ENCODE data around the gene TGFBI. TPM values are rescaled to one million over a fixed set of nuclear protein-coding genes. Genes with fewer than 3 reads are reported as not detected.

Gene TGFBI
- total and polyA plus RNA-seq, 5 donors from 2014 or later, result 1.5 to 3.7 (median 2.3) TPM

GRCh38 chr5:136076881-136077445, 48.2 kb downstream of the TGFBI start:
- DNase-seq, result no peak

GRCh38 chr5:136079195-136079985, 50.6 kb downstream of the TGFBI start:
- peak overlapping the region in 1 of 3 donors; percentile 9 for H3K27ac Mint-ChIP-seq
- no peak for DNase-seq

More at GRCh38 chr5:136076881-136077445, 48.2 kb downstream of the TGFBI start:
- Mint-ChIP-seq H3K4me1 (peaks cover 0 to 11% (median 3%) of the 10 kb centered on the region in 4 donors), H3K36me3 (no peaks in the 10 kb centered on the region), H3K27ac (no peak overlapping the region), H3K27me3 (peaks cover 43% of the 10 kb centered on the region), H3K4me3 (no peak overlapping the region), H3K9me3 (peaks cover 0 to 2% (median 0%) of the 10 kb centered on the region in 7 donors)
- Histone ChIP-seq H3K27me3 (ENCODE audit: control insufficient read depth, insufficient read depth, low read length) (peaks cover 21% of the 10 kb centered on the region), H3K9me3 (ENCODE audit: control insufficient read depth in 2 of 2, low read length in 2 of 2) (no peaks in the 10 kb centered on the region), H3K4me3 (ENCODE audit: low read depth, low read length) (no peak overlapping the region), H3K4me1 (ENCODE audit: control insufficient read depth, insufficient read depth, low read length, poor library complexity, severe bottlenecking) (peaks cover 8% of the 10 kb centered on the region), H3K27ac (ENCODE audit: insufficient read depth, low read length, poor library complexity, severe bottlenecking) (no peak overlapping the region), H3K36me3 (ENCODE audit: control insufficient read depth, insufficient read depth, low read length) (no peaks in the 10 kb centered on the region)
- ATAC-seq (ENCODE audit: low read depth in 2 of 2), result no peak

GRCh38 chr5:136080113-136080482, 51.3 kb downstream of the TGFBI start:
- no peaks in the 10 kb centered on the region for H3K36me3 Mint-ChIP-seq
- peaks cover 0 to 2% (median 0%) of the 10 kb centered on the region in 7 donors for H3K9me3 Mint-ChIP-seq
- peaks cover 8% of the 10 kb centered on the region for H3K4me1 ChIP-seq (ENCODE audit: control insufficient read depth, insufficient read depth, low read length, poor library complexity, severe bottlenecking)
- no peaks in the 10 kb centered on the region for H3K36me3 ChIP-seq (ENCODE audit: control insufficient read depth, insufficient read depth, low read length)
- H3K27me3 ChIP-seq (ENCODE audit: control insufficient read depth, insufficient read depth, low read length), result peaks cover 35% of the 10 kb centered on the region
- peak overlapping the region; percentile 50 for H3K4me3 ChIP-seq (ENCODE audit: low read depth, low read length)
- ATAC-seq (ENCODE audit: low read depth in 2 of 2), result no peak
- no peak for DNase-seq
- H3K9me3 ChIP-seq (ENCODE audit: control insufficient read depth in 2 of 2, low read length in 2 of 2), result no peaks in the 10 kb centered on the region
- peak overlapping the region in 3 of 4 donors; percentile 17 to 76 (median 66) for H3K4me3 Mint-ChIP-seq
- H3K27me3 Mint-ChIP-seq, result peaks cover 43% of the 10 kb centered on the region
- peaks cover 0 to 11% (median 3%) of the 10 kb centered on the region in 4 donors for H3K4me1 Mint-ChIP-seq
- no peak overlapping the region for H3K27ac Mint-ChIP-seq
- no peak overlapping the region for H3K27ac ChIP-seq (ENCODE audit: insufficient read depth, low read length, poor library complexity, severe bottlenecking)

More at GRCh38 chr5:136079195-136079985, 50.6 kb downstream of the TGFBI start:
- H3K4me3 ChIP-seq (ENCODE audit: low read depth, low read length), result no peak overlapping the region
- H3K36me3 Mint-ChIP-seq, result no peaks in the 10 kb centered on the region
- no peak overlapping the region for H3K27ac ChIP-seq (ENCODE audit: insufficient read depth, low read length, poor library complexity, severe bottlenecking)
- H3K27me3 Mint-ChIP-seq, result peaks cover 43% of the 10 kb centered on the region
- H3K4me1 ChIP-seq (ENCODE audit: control insufficient read depth, insufficient read depth, low read length, poor library complexity, severe bottlenecking), result peaks cover 8% of the 10 kb centered on the region
- H3K9me3 ChIP-seq (ENCODE audit: control insufficient read depth in 2 of 2, low read length in 2 of 2), result no peaks in the 10 kb centered on the region
- no peak for ATAC-seq (ENCODE audit: low read depth in 2 of 2)
- peak overlapping the region in 2 of 4 donors; percentile 17 to 66 for H3K4me3 Mint-ChIP-seq
- H3K36me3 ChIP-seq (ENCODE audit: control insufficient read depth, insufficient read depth, low read length), result no peaks in the 10 kb centered on the region
- peaks cover 0 to 2% (median 0%) of the 10 kb centered on the region in 7 donors for H3K9me3 Mint-ChIP-seq
- peaks cover 0 to 11% (median 3%) of the 10 kb centered on the region in 4 donors for H3K4me1 Mint-ChIP-seq
- H3K27me3 ChIP-seq (ENCODE audit: control insufficient read depth, insufficient read depth, low read length), result peaks cover 35% of the 10 kb centered on the region

- no peak overlapping the region for H3K27ac Mint-ChIP-seq
- peaks cover 0 to 11% (median 3%) of the 10 kb centered on the region in 4 donors for H3K4me1 Mint-ChIP-seq
- DNase-seq, result peak; percentile 9 to 47 (median 38)
- H3K4me3 Mint-ChIP-seq, result peak overlapping the region in 3 of 4 donors; percentile 17 to 76 (median 66)
- Histone ChIP-seq H3K4me3 (ENCODE audit: low read depth, low read length) (peak overlapping the region; percentile 50), H3K9me3 (ENCODE audit: control insufficient read depth in 2 of 2, low read length in 2 of 2) (no peaks in the 10 kb centered on the region), H3K27me3 (ENCODE audit: control insufficient read depth, insufficient read depth, low read length) (peaks cover 35% of the 10 kb centered on the region), H3K4me1 (ENCODE audit: control insufficient read depth, insufficient read depth, low read length, poor library complexity, severe bottlenecking) (peaks cover 8% of the 10 kb centered on the region), H3K27ac (ENCODE audit: insufficient read depth, low read length, poor library complexity, severe bottlenecking) (no peak overlapping the region), H3K36me3 (ENCODE audit: control insufficient read depth, insufficient read depth, low read length) (no peaks in the 10 kb centered on the region)
- peaks cover 43% of the 10 kb centered on the region for H3K27me3 Mint-ChIP-seq
- H3K36me3 Mint-ChIP-seq, result no peaks in the 10 kb centered on the region
- peaks cover 0 to 2% (median 0%) of the 10 kb centered on the region in 7 donors for H3K9me3 Mint-ChIP-seq
- peak; percentile 54 to 79 for ATAC-seq (ENCODE audit: low read depth in 2 of 2)
Measured at GRCh38 chr5:136080483-136081216, 51.9 kb downstream of the TGFBI start.

GRCh38 chr5:136081217-136081591, 52.4 kb downstream of the TGFBI start:
- H3K4me1 Mint-ChIP-seq, result peaks cover 0 to 11% (median 3%) of the 10 kb centered on the region in 4 donors
- H3K27ac ChIP-seq (ENCODE audit: insufficient read depth, low read length, poor library complexity, severe bottlenecking), result no peak overlapping the region
- no peak overlapping the region for H3K4me3 ChIP-seq (ENCODE audit: low read depth, low read length)
- DNase-seq (no peak), ATAC-seq (ENCODE audit: low read depth in 2 of 2) (no peak)
- H3K27ac Mint-ChIP-seq, result no peak overlapping the region
- H3K27me3 ChIP-seq (ENCODE audit: control insufficient read depth, insufficient read depth, low read length), result peaks cover 32% of the 10 kb centered on the region
- H3K36me3 Mint-ChIP-seq, result no peaks in the 10 kb centered on the region
- no peaks in the 10 kb centered on the region for H3K9me3 ChIP-seq (ENCODE audit: control insufficient read depth in 2 of 2, low read length in 2 of 2)
- H3K9me3 Mint-ChIP-seq, result peaks cover 0 to 2% (median 0%) of the 10 kb centered on the region in 7 donors
- H3K4me1 ChIP-seq (ENCODE audit: control insufficient read depth, insufficient read depth, low read length, poor library complexity, severe bottlenecking), result peaks cover 8% of the 10 kb centered on the region
- H3K4me3 Mint-ChIP-seq, result peak overlapping the region in 1 of 4 donors; percentile 12
- H3K27me3 Mint-ChIP-seq, result peaks cover 43% of the 10 kb centered on the region
- no peaks in the 10 kb centered on the region for H3K36me3 ChIP-seq (ENCODE audit: control insufficient read depth, insufficient read depth, low read length)

GRCh38 chr5:136082390-136083193, 53.8 kb downstream of the TGFBI start:
- H3K4me3 Mint-ChIP-seq, result no peak overlapping the region
- H3K27me3 Mint-ChIP-seq, result peaks cover 46% of the 10 kb centered on the region
- ATAC-seq (ENCODE audit: low read depth in 2 of 2), result peak; percentile 33 to 40

GRCh38 chr5:136084698-136085097, 55.9 kb downstream of the TGFBI start:
- ATAC-seq (ENCODE audit: low read depth in 2 of 2), result no peak
- Histone ChIP-seq H3K27ac (ENCODE audit: insufficient read depth, low read length, poor library complexity, severe bottlenecking) (no peak overlapping the region), H3K36me3 (ENCODE audit: control insufficient read depth, insufficient read depth, low read length) (no peaks in the 10 kb centered on the region), H3K4me3 (ENCODE audit: low read depth, low read length) (no peak overlapping the region), H3K4me1 (ENCODE audit: control insufficient read depth, insufficient read depth, low read length, poor library complexity, severe bottlenecking) (peaks cover 8% of the 10 kb centered on the region), H3K27me3 (ENCODE audit: control insufficient read depth, insufficient read depth, low read length) (peaks cover 22% of the 10 kb centered on the region), H3K9me3 (ENCODE audit: control insufficient read depth in 2 of 2, low read length in 2 of 2) (no peaks in the 10 kb centered on the region)
- no peak for DNase-seq
- H3K4me1 Mint-ChIP-seq, result peaks cover 0 to 11% (median 3%) of the 10 kb centered on the region in 4 donors
- peaks cover 0 to 1% (median 0%) of the 10 kb centered on the region in 7 donors for H3K9me3 Mint-ChIP-seq
- no peaks in the 10 kb centered on the region for H3K36me3 Mint-ChIP-seq
- H3K27me3 Mint-ChIP-seq, result peaks cover 39% of the 10 kb centered on the region
- no peak overlapping the region for H3K27ac Mint-ChIP-seq
- no peak overlapping the region for H3K4me3 Mint-ChIP-seq

More at GRCh38 chr5:136082390-136083193, 53.8 kb downstream of the TGFBI start:
- peaks cover 8% of the 10 kb centered on the region for H3K4me1 ChIP-seq (ENCODE audit: control insufficient read depth, insufficient read depth, low read length, poor library complexity, severe bottlenecking)
- H3K4me3 ChIP-seq (ENCODE audit: low read depth, low read length), result no peak overlapping the region
- Mint-ChIP-seq H3K27ac (no peak overlapping the region), H3K9me3 (peaks cover 0 to 2% (median 0%) of the 10 kb centered on the region in 7 donors), H3K36me3 (no peaks in the 10 kb centered on the region), H3K4me1 (peaks cover 0 to 11% (median 3%) of the 10 kb centered on the region in 4 donors)
- no peaks in the 10 kb centered on the region for H3K36me3 ChIP-seq (ENCODE audit: control insufficient read depth, insufficient read depth, low read length)
- no peak overlapping the region for H3K27ac ChIP-seq (ENCODE audit: insufficient read depth, low read length, poor library complexity, severe bottlenecking)
- peaks cover 27% of the 10 kb centered on the region for H3K27me3 ChIP-seq (ENCODE audit: control insufficient read depth, insufficient read depth, low read length)
- DNase-seq, result peak; percentile 19 to 32 (median 30)
- H3K9me3 ChIP-seq (ENCODE audit: control insufficient read depth in 2 of 2, low read length in 2 of 2), result no peaks in the 10 kb centered on the region

Measured in CD4-positive, CD25-positive, alpha-beta regulatory T cell (primary cell).